HG03571 (cell line): Measurements from ENCODE around the gene DHX30.

ENCODE experiments used
- ATAC-seq: cut with Tn5 transposase; IDR thresholded peaks from one replicate; pipeline ENCODE4 v1.9.1; 2021; ENCODE audit not compliant: unreplicated experiment

Gene DHX30

DNA sequence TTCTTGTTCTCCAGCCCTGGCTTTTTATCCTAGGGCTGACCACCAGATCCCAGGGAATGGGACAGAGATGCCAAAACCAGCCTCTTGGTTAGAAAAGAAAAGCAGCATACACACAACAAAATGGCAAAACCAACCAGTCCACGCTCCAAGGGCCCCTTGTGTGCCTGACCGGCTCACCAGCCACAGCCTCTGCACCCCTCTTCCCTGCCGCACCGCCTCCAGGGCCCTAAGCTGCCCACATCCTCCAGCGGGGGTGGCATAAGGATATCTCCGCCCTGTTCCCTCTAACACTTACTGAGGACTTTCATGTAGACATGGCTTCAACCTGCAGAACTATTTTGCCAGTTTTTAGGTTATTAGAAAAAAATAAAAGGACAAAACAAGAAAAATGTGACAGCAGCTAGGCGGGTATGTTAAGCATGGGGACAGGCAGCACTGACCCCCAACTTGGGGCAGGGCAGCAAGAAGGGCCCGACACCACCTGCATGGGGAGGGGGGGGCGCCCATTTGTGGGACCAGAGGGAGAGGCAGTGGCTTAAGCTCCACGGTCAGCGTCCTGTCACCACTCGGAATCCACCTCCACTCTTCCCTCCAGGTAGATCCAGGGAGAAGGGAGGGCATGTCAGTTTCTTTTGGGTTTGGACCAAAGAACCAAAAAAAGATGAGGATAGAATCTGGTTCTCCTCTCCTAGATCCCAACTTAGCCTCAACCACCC, 49.1 kb downstream of the DHX30 start:
- no peak for ATAC-seq

DNA sequence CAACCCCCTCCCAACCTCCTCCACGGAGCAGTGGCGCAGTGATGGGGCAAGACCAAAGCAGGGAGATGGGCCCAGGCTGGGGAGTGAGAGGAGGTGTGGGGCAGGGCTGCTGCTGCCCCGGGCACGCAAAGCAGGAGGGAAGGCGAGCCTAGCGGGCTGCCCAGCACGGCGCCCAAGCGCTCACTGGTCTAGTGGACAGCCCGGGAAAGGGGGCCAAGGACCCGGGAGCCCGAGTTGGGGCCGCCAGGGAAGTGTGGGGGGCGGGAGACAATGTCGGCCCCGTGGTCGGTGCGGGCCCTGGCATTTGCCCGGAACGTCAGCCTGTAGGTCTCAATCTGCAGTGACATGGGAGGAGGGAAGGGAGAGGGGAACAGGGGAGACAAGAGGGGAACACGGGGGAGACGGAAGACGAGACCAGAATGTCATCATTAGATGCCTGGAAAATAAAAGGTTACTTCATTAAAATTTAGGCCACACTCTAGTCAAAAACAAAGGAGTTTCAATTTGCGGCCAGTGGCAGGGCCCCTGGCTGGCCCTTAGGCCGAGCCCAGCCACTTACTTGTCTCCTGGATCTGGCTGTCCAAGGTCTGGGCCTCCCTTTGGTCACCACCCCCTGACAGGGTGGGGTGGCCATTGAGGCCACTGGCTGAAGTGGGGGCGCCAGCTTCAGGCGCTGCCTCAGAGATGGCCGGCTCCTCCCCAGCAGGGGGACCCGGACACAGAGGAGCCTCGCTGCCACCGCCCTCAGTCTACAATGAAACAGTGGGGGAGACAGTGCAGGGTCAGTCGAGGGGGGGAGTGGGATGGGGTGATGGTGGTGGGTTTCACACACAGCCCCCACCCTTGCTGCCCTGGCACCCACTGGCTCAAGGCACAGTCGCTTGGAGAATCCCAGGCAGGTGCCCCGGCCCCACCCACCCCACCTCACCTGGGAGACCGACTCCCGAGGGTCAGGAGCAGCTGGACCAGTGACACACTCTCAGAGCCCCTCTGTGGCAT, 50.0 kb downstream of the DHX30 start:
- ATAC-seq: no peak

DNA sequence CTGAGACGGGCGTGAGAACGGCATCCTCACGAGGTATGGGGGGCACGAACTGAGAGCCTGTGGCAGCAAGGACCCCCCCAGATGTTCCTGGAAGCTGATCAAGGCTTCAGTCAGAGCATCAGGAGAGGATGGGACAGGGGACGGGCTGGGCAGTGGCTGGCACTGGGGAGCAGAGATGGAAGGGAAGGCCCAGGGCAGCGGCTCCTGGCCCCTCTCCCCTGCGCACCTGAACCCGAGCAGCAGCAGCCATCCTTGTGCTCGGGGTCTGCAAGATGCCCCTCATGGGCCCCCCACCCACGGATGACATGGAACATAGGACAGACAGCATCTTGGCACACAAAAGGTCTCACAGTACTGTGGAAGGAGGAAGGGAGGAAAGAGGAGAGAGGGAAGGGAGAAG, 51.3 kb downstream of the DHX30 start:
- no peak for ATAC-seq

DNA sequence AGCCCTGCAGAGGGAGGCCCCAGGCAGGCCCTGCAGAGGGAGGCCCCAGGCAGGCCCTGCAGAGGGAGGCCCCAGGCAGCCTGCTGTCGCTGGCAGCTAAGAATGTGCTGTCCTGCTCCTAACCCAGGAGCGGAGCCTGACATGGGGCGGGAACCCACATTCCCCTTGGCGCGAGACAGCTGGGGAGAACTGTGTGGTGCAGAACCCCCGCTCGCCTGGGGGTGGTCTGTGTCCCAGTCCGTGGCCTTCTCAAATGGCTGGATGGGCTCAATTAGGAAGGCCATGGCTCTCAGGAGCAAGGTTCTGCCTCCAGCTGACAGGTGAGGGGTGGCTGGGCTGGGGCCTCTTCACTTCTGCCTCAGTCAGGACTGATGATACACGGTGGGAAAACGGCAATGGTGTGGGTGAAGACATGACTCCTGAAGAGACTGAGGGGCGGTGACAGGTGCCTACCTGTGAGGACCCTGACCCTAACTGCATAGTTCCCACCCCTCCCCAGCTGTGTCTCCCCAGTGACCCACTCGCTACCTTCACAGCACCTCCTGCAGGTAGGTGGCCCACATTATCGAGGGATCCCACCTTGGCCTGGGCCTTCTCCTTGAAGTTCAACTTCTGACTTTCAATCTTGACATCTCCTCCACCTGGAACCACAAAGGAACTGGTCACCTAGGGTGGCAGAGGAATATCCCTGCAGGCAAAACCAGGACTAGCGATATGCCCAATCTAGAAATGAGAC, 52.0 kb downstream of the DHX30 start:
- ATAC-seq: no peak

DNA sequence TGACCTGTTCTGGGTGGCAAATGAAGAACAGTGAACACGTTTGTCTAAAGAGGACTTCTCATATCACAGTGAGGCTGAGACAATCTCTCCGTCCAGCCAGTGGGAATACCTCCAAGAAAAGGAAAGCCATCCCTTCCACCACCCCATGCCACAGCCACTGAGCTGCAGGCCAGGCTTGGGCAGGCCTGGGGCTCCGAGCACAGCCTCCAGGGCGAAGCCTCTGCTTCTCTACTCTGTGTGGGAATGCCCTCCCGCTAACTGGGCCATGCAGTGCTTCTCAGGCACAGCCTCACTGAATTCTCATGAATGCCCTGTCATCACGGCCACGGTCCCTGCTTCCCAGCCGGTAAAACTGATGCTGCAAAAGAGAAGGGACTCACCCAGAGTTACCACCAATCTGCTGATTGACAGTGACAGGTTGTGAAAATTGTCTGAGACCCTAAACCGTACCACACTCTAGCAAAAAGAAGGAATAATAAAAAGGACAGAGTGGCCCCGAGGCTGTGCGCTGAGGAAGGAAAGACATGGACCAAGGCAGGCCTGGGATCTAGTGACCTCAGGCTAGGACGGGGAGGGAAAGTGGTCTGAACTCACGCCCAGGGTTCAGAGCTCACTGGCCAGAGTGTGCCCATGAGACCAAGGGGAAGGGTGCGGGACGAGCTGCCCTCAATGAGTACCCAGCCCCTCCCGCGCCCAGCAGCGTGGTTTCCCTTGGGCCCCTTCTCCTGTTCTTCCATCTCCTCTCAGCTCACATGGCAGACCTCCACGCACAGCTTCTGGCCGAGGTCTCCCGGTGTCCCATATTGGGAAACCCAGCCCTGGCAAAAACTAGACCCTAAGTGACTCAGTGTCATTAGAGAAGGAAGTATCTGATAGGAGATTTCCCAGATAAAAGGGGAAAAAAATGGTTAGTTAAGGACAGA, 52.8 kb downstream of the DHX30 start:
- no peak for ATAC-seq

DNA sequence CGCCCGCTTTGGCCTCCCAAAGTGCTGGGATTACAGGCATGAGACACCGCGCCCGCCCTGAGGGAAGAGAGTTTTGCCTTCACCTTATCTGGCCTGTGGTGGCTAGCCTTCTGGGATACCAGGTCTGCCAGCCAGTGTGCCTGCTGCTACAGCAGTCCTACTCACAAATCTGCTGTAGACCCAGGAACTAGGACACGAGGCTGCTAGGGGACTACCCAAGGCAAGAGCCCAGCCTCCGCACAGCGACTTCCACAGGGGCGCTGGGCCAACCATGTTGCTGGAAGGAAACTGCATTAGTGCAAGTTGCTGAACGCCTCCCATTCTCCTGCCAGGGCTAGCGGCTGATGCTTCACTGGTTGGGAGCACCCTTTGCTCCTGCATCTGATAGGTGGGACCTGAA, 53.7 kb downstream of the DHX30 start:
- ATAC-seq: no peak

DNA sequence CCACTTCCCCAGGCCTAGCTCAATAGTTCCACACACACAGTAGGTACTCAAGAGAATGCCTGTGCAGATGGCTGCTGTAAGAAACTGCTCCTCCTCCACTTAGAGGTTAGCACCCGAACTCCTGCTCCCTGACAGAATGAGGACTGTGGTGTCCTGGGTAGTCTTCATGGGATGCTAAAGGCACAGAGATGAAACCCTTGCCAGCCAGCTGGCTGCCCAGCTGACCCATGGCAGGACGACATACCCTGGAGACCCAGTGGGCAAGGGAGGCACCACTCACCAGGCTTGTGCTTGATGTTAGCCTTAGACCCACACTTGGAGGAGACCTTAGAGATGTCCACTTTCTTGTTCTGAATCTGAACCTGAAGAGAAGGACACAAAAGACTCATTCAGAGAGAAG, 54.2 kb downstream of the DHX30 start:
- ATAC-seq: no peak

DNA sequence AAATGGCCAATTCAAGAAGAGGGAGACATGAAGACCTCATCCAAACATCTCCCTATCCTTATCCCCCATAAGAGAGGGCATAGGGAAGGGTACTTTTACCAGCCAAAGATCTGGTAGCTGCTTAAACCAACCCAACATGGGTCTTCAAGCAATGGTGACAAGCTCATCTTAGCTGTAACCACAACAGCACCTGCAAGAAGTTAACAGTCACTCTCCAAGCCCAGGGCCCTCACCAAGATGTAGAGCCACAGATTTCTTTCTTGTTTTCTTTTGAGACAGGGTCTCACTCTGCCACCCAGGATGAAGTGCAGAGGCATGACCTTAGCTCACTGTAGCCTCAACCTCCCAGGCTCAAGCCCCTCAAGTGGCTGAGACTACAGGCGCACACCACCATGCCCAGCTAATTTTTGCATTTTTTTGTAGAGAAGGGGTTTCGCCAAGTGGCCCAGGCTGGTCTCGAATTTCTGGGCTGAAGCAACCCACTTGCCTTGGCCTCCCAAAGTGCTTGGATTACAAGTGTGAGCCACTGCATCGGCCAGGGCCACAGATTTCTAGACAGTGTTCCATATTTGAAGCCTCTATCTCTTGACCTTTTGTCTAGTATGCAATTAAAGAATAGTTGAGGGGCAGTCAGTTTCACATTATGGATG, 57.1 kb downstream of the DHX30 start:
- no peak for ATAC-seq

DNA sequence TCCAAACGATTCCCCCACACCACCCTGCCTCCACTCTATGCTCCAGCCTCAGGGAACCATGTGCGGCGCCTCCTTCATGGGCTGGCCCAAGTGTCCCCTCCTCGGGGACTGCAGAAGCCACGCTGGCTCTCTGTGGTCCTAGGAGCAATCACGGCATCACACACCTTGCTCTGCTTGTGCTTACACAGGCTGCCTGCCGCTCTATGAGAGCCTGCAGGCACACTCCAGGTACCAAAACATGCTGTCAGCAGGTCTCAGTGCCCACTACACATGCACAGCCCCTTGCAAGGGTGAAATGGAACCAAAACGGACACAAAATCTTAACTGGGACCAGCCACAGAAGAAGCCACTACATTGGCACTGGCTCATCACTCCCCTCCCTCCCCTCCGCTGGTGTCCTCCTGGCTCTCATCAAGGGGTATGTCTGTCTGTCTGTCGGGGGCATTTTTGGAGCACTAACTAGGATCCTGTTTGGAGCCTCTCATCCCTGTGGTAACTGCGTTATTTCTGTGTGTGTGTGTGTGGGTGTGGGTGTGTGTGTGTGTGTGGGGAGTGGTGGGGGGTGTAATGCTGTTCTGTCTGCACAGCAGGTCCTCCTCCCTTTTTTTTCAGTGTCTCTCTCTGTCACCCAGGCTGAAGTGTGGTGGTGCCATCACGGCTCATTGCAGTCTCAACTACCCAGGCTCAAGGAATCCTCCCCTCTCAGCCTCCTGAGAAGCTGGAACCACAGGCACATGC, 60.6 kb downstream of the DHX30 start:
- ATAC-seq: no peak

DNA sequence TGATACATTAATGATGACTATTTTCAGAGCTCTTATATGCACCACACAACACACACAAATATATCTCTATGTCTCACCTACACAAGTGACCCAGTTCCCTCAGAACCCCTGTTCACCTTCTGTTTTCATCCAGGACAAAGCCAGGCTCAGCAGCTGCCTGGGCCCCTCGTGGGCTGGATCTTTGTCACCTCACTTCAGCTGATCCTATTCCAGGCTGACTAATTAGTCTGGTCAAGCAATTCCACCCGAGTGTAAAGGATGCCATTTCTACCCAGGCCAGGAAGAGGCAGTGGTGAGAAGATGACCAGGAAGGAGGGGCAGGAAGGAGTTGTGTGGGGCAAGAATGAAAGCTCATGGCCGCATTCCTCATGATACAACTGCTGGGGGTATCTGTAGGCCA, 62.3 kb downstream of the DHX30 start:
- ATAC-seq: no peak

DNA sequence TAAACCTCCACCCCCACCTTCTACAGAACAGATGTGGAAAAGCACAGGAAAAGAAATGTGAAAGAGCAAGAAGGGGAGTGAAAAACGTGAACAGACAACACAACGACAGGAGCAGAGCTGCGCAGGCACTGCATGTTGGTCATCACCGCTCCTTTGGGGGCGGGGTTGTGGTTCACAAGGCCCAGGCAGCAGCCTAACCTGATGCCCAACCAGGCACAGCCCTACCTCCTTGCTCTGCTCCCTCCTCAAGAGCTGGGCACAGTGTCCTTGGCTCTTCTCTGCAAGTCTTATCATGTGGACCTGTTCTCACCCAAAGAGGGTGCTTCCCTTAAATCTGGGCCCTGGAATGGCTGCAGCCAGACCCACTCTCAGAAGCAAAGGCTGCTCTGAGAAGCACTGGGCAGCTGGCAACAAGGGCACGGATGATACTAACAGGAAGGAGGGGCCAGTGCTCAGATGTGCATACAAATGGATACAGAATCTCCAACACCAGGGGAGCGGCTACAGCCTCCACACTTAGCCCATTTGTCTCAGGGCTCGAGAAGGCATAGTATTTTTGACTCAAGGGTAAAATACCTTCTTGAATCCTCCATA, 64.6 kb downstream of the DHX30 start:
- no peak for ATAC-seq

DNA sequence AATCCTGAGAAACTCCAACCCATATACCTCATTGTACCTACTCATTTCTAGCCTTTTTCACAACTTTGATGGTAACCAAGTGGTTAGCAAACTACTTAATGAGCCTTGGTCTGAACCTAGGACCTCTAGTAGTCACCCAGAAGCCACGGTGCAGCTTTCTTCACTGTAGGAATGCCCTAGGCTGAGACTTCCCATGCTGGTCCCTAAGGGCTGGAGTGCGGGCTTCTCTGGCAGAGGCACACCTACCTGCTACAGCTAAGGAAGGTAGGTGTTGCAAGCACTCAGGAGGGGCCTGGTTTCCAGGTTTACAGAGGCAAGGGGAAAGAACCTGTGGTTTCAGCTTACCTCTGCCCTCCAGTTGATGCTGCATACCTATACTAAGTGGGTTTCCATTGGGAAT, 65.4 kb downstream of the DHX30 start:
- ATAC-seq: no peak

DNA sequence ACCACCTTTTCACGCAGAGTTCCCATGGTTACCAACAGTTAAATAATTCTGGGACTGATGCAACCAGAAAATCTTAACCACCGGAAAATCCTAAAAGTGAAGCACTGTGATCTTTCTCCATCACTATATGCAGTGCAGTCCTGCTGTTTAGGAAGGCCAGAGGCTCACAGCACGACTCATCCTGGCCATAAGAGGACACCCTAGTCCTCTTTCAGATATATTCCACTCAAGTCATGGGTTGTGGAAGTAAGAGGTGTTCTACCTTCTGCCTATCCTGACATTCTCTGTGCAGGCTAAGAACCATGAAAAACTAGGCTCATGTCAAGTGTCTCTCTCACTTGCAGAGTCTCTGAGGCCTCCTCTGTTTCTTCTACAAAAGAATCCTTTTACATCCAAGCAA, 67.2 kb downstream of the DHX30 start:
- no peak for ATAC-seq

DNA sequence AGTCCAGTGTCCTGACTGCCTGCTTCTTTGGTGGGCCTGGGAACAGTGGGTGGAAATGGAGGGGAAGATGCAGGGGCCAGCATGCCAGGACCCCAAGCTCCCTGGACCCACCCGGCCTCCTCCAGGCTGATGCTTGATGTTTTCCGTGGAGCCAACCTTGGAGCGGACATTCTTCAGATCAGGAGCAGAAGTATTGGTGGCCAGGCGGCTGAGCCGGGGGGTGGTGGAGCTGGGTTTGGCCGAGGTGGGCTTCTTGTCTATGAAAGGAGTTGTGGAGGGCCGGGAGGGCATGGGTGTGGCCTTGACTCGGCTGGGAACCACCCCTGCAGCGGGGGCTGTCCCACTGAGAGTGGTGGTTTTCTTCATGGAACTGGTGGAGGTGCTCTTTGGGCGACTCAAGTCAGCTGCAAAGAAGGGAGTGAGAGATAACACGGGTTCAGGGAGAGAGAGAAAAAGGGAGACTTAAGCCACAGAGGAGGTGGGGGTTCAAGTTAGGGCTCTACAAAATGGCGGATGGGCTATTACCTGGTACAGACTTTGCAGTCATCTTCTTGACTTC, 67.8 kb downstream of the DHX30 start:
- ATAC-seq: no peak

DNA sequence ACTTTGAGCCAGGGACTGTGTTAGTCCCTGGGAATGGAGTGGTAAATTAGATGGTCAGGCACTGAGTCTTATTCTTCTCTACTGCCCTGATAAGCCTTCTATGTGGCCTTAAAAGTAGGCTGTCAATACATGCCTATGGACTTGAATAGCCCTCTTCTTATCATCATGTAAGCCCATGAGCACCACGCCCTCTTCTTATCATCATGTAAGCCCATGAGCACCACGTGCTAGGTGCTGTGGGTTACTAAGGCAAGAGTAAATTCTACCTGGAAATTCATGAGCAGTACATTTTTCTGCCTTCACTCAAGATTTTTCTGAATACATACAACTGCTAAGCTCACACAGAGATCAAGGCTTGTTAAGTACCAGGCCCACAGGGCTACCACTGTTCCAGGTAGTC, 68.5 kb downstream of the DHX30 start:
- ATAC-seq: no peak

DNA sequence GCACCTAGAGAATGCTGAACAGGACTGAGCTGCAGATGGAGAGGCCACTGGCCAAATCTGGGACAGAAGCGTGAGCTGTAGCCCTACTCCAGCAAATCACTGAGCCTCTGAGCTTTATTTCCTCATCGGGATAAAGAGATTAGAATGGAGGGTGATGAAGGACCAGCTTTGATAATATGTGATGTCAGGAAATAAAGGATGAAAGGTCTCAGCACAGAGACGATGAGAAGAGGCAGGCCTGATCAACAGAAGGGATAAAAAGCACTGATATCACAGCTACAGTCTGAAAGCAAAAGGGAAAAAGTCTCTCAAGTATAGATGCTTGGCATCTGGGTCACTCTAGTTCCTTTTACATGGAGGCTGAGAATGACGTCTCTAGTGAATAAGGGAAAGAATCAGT, 70.0 kb downstream of the DHX30 start:
- ATAC-seq: no peak

DNA sequence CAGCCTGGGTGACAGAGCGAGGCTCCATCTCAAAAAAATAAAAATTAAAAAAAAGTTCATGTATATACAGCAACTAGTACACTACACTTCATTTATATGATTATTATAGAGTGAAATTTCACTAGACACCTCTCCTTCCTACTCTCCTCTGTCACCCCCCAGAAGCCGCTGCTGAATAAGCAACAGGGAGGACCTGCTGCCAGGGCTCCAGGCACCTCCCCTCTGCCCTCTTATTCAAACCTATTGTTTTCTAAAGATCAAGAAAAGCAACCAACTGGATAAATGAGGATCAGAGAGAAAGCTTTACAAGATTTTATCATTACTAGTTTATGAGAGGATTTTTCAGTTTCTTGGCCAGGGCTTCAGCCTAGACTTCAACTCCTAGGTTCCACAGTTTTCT, 71.5 kb downstream of the DHX30 start:
- no peak for ATAC-seq

DNA sequence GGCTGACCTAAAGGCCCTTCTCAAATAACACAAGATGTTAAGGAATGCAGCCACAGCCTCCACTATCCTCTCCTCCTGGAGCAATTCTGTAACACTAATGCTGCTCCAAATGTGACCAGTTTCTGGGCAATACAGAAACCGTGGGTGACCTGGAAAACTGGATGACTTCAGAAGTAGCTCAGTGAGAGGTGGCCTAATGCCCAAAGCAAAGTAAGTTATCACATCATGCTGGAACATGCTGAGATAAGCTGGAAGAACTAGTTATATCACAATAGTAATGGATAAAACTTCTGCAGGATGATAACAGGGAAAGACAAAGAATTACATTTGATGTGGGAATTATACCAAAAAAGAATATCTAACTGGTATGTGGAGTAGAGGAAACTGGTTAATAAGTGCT, 72.0 kb downstream of the DHX30 start:
- ATAC-seq: no peak

DNA sequence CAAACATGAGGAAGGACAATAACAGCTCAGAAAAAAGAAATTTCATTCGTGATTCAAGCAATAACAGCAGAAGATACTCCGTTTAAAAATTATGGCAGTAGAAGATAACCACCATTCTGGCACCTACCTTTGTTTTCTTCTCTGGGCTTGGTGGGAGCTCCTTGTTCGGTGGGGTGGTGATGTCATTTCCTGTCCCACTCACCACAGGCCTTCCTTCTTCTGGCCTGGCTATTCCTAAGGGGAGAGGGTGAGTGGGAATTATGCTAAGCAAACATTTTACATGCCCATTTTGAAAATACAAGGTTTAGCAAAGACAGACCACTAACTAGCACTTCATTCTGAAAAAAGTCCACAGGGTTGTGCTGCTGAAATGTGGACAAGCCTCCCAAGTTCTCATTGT, 74.4 kb downstream of the DHX30 start:
- no peak for ATAC-seq
